ENCODE data around the gene GTF2F2. TPM values are rescaled to one million over a fixed set of nuclear protein-coding genes. Genes with fewer than 3 reads are reported as not detected.

Gene GTF2F2
- total and polyA plus RNA-seq, 2 donors (not counting 1 experiment from before 2014, with no cell fraction given) = 5.9 to 19.6 TPM

DNA sequence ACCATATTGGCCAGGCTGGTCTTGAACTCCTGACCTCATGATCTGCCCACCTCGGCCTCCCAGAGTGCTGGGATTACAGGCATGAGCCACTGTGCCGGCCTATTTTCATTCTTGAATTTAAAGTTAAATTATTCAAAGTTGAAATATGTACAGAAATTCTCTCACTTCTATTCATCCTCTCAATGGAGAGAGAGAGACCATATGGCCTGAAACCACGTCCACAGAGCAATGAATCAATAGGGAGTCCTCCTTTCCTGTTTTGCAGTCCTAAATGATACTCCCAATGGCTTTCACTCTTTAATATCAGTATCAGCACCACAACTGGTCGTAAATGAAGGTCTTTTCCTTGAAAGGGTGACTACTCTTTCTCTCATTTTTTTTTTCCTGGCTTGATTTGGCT lies 111.0 kb downstream of the GTF2F2 start:
- Histone ChIP-seq H3K4me1 (ENCODE audit: control insufficient read depth in 2 of 2, insufficient read depth in 2 of 2, low read length in 2 of 2) (no peaks in the 10 kb centered on the region), H3K9ac (ENCODE audit: low read length) (no peak overlapping the region), H3K4me2 (replicated peaks; ENCODE audit: low read depth, low read length, poor library complexity, severe bottlenecking) (no peak overlapping the region), H3K27me3 (replicated peaks in 1 of 4; ENCODE audit: control extremely low read depth in 1 of 4, control insufficient read depth in 3 of 4, insufficient read depth in 4 of 4, low read length in 3 of 4) (no peaks in the 10 kb centered on the region), H2AFZ (ENCODE audit: insufficient read depth, low read depth, low read length, poor library complexity, severe bottlenecking) (no peak overlapping the region), H3K27ac (ENCODE audit: low read length in 2 of 2) (no peak overlapping the region), H3K79me2 (ENCODE audit: control insufficient read depth, insufficient read depth, low read length) (no peaks in the 10 kb centered on the region), H3K36me3 (replicated peaks in 1 of 2; ENCODE audit: control extremely low read depth in 1 of 2, control insufficient read depth in 1 of 2, extremely low read depth in 1 of 2, insufficient read depth in 2 of 2, low read length in 1 of 2) (no peaks in the 10 kb centered on the region), H4K20me1 (ENCODE audit: control insufficient read depth, insufficient read depth, low read length, poor library complexity, severe bottlenecking) (no peaks in the 10 kb centered on the region), H3K4me3 (ENCODE audit: control extremely low read depth in 1 of 5, extremely low read depth in 1 of 5, insufficient read depth in 1 of 5, low read depth in 2 of 5, low read length in 4 of 5) (no peak overlapping the region), H3K9me3 (ENCODE audit: control extremely low read depth in 1 of 3, control insufficient read depth in 2 of 3, insufficient read depth in 1 of 3, low read length in 2 of 3) (no peaks in the 10 kb centered on the region)
- TF ChIP-seq EZH2 (IDR thresholded peaks at IDR 0.05; ENCODE audit: borderline replicate concordance, insufficient read depth, low read depth, low read length, poor library complexity, severe bottlenecking) = no peak
- TF ChIP-seq, protein P1, sequence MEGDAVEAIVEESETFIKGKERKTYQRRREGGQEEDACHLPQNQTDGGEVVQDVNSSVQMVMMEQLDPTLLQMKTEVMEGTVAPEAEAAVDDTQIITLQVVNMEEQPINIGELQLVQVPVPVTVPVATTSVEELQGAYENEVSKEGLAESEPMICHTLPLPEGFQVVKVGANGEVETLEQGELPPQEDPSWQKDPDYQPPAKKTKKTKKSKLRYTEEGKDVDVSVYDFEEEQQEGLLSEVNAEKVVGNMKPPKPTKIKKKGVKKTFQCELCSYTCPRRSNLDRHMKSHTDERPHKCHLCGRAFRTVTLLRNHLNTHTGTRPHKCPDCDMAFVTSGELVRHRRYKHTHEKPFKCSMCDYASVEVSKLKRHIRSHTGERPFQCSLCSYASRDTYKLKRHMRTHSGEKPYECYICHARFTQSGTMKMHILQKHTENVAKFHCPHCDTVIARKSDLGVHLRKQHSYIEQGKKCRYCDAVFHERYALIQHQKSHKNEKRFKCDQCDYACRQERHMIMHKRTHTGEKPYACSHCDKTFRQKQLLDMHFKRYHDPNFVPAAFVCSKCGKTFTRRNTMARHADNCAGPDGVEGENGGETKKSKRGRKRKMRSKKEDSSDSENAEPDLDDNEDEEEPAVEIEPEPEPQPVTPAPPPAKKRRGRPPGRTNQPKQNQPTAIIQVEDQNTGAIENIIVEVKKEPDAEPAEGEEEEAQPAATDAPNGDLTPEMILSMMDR (IDR thresholded peaks at IDR 0.05) = no peak
- Mint-ChIP-seq H3K9me3 (ENCODE audit: insufficient read depth) (no peaks in the 10 kb centered on the region), H3K4me1 (no peaks in the 10 kb centered on the region), H3K27ac (no peak overlapping the region), H3K4me3 (no peak overlapping the region), H3K27me3 (no peaks in the 10 kb centered on the region)
- POLR2A ChIA-PET = no interaction called here
- 100% methylated on average over 1 of the region's 4 CpGs for WGBS (ENCODE audit: insufficient coverage)
- CTCF ChIA-PET = interaction anchor here (1.6 kb wide), 1 partner anchor 185 kb away, joined by 3 read pairs; no protein-coding TSS in a partner anchor
- intact Hi-C loops (cut with micrococcal nuclease) = no loop called here
- no peak for DNase-seq
- ATAC-seq (ENCODE audit: low read depth) = no peak

DNA sequence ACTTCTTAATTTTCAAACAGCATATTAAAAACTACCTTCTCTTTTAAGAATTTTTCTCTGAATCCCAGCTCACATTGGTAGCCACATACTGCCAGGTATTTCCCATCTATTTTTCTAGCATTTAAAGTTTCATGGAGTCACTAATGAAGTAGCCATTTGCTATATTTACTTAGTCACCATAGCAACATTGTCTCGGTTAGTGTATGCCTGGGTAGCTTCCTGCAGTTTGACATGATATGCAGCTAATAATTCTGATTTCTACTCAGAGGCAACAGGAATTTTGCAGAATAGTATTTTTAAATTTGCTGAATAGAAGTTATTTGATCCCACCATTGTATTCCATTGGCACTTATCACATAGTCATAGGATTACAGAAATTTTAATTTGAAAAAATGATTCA lies 111.4 kb downstream of the GTF2F2 start:
- no peak for TF ChIP-seq EZH2 (IDR thresholded peaks at IDR 0.05; ENCODE audit: borderline replicate concordance, insufficient read depth, low read depth, low read length, poor library complexity, severe bottlenecking)
- TF ChIP-seq, protein P1 (IDR thresholded peaks at IDR 0.05) = no peak
- Histone ChIP-seq H3K9me3 (ENCODE audit: control extremely low read depth in 1 of 3, control insufficient read depth in 2 of 3, insufficient read depth in 1 of 3, low read length in 2 of 3) (no peaks in the 10 kb centered on the region), H3K27ac (ENCODE audit: low read length in 2 of 2) (no peak overlapping the region), H3K36me3 (replicated peaks in 1 of 2; ENCODE audit: control extremely low read depth in 1 of 2, control insufficient read depth in 1 of 2, extremely low read depth in 1 of 2, insufficient read depth in 2 of 2, low read length in 1 of 2) (no peaks in the 10 kb centered on the region), H3K9ac (ENCODE audit: low read length) (no peak overlapping the region), H3K27me3 (replicated peaks in 1 of 4; ENCODE audit: control extremely low read depth in 1 of 4, control insufficient read depth in 3 of 4, insufficient read depth in 4 of 4, low read length in 3 of 4) (no peaks in the 10 kb centered on the region), H2AFZ (ENCODE audit: insufficient read depth, low read depth, low read length, poor library complexity, severe bottlenecking) (no peak overlapping the region), H3K4me2 (replicated peaks; ENCODE audit: low read depth, low read length, poor library complexity, severe bottlenecking) (no peak overlapping the region), H3K79me2 (ENCODE audit: control insufficient read depth, insufficient read depth, low read length) (no peaks in the 10 kb centered on the region), H3K4me3 (ENCODE audit: control extremely low read depth in 1 of 5, extremely low read depth in 1 of 5, insufficient read depth in 1 of 5, low read depth in 2 of 5, low read length in 4 of 5) (no peak overlapping the region), H4K20me1 (ENCODE audit: control insufficient read depth, insufficient read depth, low read length, poor library complexity, severe bottlenecking) (no peaks in the 10 kb centered on the region), H3K4me1 (ENCODE audit: control insufficient read depth in 2 of 2, insufficient read depth in 2 of 2, low read length in 2 of 2) (no peaks in the 10 kb centered on the region)
- intact Hi-C loops (cut with micrococcal nuclease) = no loop called here
- WGBS (ENCODE audit: insufficient coverage) = no CpG with 5 or more reads among the region's 1 CpG
- Mint-ChIP-seq H3K4me3 (no peak overlapping the region), H3K27ac (no peak overlapping the region), H3K4me1 (no peaks in the 10 kb centered on the region), H3K9me3 (ENCODE audit: insufficient read depth) (no peaks in the 10 kb centered on the region), H3K27me3 (no peaks in the 10 kb centered on the region)
- POLR2A ChIA-PET = no interaction called here
- CTCF ChIA-PET = interaction anchor here (1.6 kb wide), 1 partner anchor 185 kb away, joined by 3 read pairs; no protein-coding TSS in a partner anchor
- no peak for ATAC-seq (ENCODE audit: low read depth)
- DNase-seq = no peak
